ENCODE results near the gene IKZF2. TPM values are rescaled to one million over a fixed set of nuclear protein-coding genes. Genes with fewer than 3 reads are reported as not detected.

IKZF2 gene
- polyA plus RNA-seq, 2 of the 4 experiments (the other 2 are of a cell fraction), result 0.17 to 0.44 TPM

DNA sequence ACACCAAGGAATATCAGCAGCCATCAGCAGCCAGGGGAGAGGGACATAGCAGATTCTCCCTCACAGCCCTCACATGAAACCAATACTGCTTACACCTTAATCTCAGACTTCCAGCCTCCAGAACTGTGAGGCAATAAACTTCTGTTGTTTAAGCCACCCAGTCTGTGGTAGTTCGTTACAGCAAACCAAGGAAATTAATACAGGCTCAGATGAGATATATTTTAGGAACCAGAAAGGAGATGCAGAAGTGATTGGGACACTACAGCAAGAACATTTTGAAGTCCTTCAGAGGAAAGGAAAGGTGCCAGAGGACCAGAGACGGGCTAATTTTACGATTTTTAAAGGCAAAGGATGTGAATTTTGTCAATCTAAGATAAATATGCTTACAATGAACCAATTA lies 60.6 kb downstream of the IKZF2 start (continued):
- TF ChIP-seq, protein P1, sequence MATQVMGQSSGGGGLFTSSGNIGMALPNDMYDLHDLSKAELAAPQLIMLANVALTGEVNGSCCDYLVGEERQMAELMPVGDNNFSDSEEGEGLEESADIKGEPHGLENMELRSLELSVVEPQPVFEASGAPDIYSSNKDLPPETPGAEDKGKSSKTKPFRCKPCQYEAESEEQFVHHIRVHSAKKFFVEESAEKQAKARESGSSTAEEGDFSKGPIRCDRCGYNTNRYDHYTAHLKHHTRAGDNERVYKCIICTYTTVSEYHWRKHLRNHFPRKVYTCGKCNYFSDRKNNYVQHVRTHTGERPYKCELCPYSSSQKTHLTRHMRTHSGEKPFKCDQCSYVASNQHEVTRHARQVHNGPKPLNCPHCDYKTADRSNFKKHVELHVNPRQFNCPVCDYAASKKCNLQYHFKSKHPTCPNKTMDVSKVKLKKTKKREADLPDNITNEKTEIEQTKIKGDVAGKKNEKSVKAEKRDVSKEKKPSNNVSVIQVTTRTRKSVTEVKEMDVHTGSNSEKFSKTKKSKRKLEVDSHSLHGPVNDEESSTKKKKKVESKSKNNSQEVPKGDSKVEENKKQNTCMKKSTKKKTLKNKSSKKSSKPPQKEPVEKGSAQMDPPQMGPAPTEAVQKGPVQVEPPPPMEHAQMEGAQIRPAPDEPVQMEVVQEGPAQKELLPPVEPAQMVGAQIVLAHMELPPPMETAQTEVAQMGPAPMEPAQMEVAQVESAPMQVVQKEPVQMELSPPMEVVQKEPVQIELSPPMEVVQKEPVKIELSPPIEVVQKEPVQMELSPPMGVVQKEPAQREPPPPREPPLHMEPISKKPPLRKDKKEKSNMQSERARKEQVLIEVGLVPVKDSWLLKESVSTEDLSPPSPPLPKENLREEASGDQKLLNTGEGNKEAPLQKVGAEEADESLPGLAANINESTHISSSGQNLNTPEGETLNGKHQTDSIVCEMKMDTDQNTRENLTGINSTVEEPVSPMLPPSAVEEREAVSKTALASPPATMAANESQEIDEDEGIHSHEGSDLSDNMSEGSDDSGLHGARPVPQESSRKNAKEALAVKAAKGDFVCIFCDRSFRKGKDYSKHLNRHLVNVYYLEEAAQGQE (IDR thresholded peaks at IDR 0.05), result no peak

DNA sequence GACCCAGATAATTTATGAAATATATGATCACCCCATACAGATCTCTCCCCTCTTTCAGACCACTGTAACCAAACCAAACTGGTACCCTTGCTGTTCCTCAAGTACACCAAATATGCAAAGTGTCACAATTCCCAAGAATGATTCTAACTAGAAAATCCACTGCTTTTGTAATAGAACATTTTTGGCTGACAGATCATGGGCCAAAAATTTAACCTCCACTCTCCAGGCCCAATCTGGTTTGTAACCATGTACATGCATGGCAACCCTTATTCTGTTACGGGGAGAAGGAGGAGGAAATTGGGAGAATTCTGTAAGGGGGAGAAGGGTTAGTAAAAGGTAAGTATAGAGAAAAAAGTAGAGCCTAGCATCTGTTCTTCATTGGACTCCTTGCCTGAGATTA lies 62.0 kb downstream of the IKZF2 start:
- ChIA-PET POLR2A (no interaction called here), CTCF (no interaction called here)
- Histone ChIP-seq H3K4me2 (no peak overlapping the region), H3K4me1 (peaks cover 12% of the 10 kb centered on the region), H3K9me3 (no peaks in the 10 kb centered on the region), H3K4me3 (no peak overlapping the region), H3K27ac (no peak overlapping the region)
- no peak for FAIRE-seq
- TF ChIP-seq, protein P1 (IDR thresholded peaks at IDR 0.05), result no peak
- TF ChIP-seq MAFK (IDR thresholded peaks at IDR 0.05; ENCODE audit: partially characterized antibody) (no peak), GATA3 (IDR thresholded peaks at IDR 0.05; ENCODE audit: borderline replicate concordance) (no peak), BHLHE40 (IDR thresholded peaks at IDR 0.05; ENCODE audit: low read depth, low read length) (no peak), NPAS2 (CRISPR knock-in tag; IDR thresholded peaks at IDR 0.05; ENCODE audit: borderline replicate concordance) (no peak), HOXB5 (CRISPR knock-in tag; IDR thresholded peaks at IDR 0.05) (no peak), SMC3 (IDR thresholded peaks at IDR 0.05) (no peak), ESRRA (IDR thresholded peaks at IDR 0.05; ENCODE audit: borderline replicate concordance, low read length) (no peak), JUN (IDR thresholded peaks at IDR 0.05) (no peak), POLR2A (IDR thresholded peaks at IDR 0.05; ENCODE audit: low read length) (no peak), CBX2 (IDR thresholded peaks at IDR 0.05; ENCODE audit: borderline replicate concordance, low read depth) (no peak)
- TF ChIP-seq, protein P2, sequence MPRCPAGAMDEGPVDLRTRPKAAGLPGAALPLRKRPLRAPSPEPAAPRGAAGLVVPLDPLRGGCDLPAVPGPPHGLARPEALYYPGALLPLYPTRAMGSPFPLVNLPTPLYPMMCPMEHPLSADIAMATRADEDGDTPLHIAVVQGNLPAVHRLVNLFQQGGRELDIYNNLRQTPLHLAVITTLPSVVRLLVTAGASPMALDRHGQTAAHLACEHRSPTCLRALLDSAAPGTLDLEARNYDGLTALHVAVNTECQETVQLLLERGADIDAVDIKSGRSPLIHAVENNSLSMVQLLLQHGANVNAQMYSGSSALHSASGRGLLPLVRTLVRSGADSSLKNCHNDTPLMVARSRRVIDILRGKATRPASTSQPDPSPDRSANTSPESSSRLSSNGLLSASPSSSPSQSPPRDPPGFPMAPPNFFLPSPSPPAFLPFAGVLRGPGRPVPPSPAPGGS (IDR thresholded peaks at IDR 0.05), result no peak
- no peak for DNase-seq (ENCODE audit: low read depth in 1 of 2, low spot score in 1 of 2)
- WGBS (ENCODE audit: missing lambda C conversion rate), result 89% methylated on average over 1 of the region's 1 CpG
- no peak for ATAC-seq

DNA sequence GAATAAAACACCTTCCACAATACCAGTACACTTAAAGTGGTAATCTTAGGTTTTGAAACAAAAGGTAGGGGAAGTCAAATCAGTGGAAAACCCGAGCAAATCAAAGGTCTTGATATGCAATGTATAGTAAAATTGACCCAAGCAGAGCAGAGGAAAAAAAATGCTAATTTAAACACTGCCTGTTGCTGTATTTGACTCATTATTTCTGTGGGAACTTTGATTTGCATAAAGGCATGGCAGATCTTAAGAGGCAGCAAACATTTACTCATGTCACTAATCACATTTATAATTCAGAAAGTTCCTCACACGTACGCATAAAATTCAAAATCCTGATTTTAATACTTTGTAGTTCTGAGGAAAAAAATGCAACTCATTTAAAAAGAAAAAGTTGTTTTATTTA lies 64.4 kb downstream of the IKZF2 start:
- Histone ChIP-seq H3K9me3 (no peaks in the 10 kb centered on the region), H3K27ac (no peak overlapping the region), H3K4me2 (no peak overlapping the region), H3K4me3 (no peak overlapping the region), H3K4me1 (peaks cover 12% of the 10 kb centered on the region)
- FAIRE-seq (no peak), DNase-seq (ENCODE audit: low read depth in 1 of 2, low spot score in 1 of 2) (no peak), ATAC-seq (no peak)
- ChIA-PET POLR2A (no interaction called here), CTCF (no interaction called here)
- 73% methylated on average over 3 of the region's 3 CpGs for WGBS (ENCODE audit: missing lambda C conversion rate)
- TF ChIP-seq ZFP36 (IDR thresholded peaks at IDR 0.05; ENCODE audit: borderline replicate concordance, partially characterized antibody), result no peak
- TF ChIP-seq NPAS2 (CRISPR knock-in tag; IDR thresholded peaks at IDR 0.05; ENCODE audit: borderline replicate concordance), result no peak
- no peak for TF ChIP-seq PHF8 (IDR thresholded peaks at IDR 0.05; ENCODE audit: borderline replicate concordance, low read depth)
- TF ChIP-seq ESRRA (IDR thresholded peaks at IDR 0.05; ENCODE audit: borderline replicate concordance, low read length), result no peak
- TF ChIP-seq HOXA7 (CRISPR knock-in tag; IDR thresholded peaks at IDR 0.05), result no peak
- no peak for TF ChIP-seq KDM5A (IDR thresholded peaks at IDR 0.05)
- TF ChIP-seq, protein P3, sequence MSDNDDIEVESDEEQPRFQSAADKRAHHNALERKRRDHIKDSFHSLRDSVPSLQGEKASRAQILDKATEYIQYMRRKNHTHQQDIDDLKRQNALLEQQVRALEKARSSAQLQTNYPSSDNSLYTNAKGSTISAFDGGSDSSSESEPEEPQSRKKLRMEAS (IDR thresholded peaks at IDR 0.05), result no peak
- no peak for TF ChIP-seq ZSCAN20 (CRISPR knock-in tag; IDR thresholded peaks at IDR 0.05)
- no peak for TF ChIP-seq MAZ (IDR thresholded peaks at IDR 0.05; ENCODE audit: borderline replicate concordance, low read depth, low read length)
- no peak for TF ChIP-seq FOSB (CRISPR knock-in tag; IDR thresholded peaks at IDR 0.05)
- no peak for TF ChIP-seq HDAC2 (IDR thresholded peaks at IDR 0.05)
- TF ChIP-seq MYC (IDR thresholded peaks at IDR 0.05; ENCODE audit: borderline replicate concordance, low read length), result no peak
- no peak for TF ChIP-seq EP300 (IDR thresholded peaks at IDR 0.05)
- no peak for TF ChIP-seq FOXS1 (CRISPR knock-in tag; IDR thresholded peaks at IDR 0.05)
- no peak for TF ChIP-seq EHMT2 (IDR thresholded peaks at IDR 0.05; ENCODE audit: low read depth)
- TF ChIP-seq, protein P4, sequence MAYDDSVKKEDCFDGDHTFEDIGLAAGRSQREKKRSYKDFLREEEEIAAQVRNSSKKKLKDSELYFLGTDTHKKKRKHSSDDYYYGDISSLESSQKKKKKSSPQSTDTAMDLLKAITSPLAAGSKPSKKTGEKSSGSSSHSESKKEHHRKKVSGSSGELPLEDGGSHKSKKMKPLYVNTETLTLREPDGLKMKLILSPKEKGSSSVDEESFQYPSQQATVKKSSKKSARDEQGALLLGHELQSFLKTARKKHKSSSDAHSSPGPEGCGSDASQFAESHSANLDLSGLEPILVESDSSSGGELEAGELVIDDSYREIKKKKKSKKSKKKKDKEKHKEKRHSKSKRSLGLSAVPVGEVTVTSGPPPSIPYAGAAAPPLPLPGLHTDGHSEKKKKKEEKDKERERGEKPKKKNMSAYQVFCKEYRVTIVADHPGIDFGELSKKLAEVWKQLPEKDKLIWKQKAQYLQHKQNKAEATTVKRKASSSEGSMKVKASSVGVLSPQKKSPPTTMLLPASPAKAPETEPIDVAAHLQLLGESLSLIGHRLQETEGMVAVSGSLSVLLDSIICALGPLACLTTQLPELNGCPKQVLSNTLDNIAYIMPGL (CRISPR knock-in tag; IDR thresholded peaks at IDR 0.05; ENCODE audit: borderline replicate concordance), result no peak
- no peak for TF ChIP-seq ZNF302 (CRISPR knock-in tag; IDR thresholded peaks at IDR 0.05)
